ENCODE measurements around the gene CDK4.
"Not testable (repeated sequence)": the region's sequence is repeated elsewhere in the genome, so short reads cannot be mapped to it uniquely, and the experiment has no call there.

Gene CDK4

DNA sequence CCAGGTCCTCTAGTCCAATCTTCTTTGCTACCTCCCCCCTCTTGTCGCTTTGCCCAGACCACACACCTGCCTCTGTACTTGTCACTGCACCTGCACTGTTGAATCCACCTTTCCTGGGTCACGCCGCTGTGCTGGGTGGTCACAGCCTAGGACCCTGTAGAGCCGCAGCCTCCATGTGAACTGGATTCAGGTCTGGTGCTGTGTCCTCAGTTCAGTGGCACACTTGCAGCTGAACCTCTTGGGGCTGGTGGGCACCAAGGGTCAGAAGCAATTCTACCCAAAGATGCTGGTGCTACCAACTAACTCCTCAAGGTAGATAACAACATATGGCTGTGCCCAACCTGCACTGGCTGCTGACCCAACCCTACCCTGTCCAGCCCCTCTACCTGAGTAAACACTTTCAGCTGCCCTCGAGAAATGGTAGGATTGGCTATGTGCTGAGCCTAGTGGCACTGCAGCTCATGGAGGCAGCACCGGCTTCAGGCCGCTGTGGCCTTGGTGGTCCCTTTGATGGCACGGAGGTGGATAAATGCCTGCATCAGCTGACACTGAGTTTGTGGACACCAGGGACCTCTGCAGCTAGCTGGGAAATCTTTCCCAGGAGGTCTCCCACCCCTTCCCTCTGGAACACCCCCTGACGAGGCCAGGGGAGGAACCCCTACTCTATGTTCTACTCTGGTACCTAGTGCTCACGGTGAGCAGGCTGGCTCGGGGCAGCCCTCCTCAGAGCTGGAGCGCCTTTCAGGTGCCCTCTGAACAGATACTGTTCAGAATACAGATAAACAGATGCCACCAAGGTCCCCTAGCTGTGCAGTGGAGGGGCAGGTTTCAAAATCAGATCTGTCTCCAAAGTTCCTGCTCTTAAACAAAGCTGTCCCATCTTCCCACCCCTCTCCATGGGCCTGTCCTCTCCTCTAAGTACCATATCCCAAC lies 27.8 kb downstream of the CDK4 start:
- no peak for DNase-seq

DNA sequence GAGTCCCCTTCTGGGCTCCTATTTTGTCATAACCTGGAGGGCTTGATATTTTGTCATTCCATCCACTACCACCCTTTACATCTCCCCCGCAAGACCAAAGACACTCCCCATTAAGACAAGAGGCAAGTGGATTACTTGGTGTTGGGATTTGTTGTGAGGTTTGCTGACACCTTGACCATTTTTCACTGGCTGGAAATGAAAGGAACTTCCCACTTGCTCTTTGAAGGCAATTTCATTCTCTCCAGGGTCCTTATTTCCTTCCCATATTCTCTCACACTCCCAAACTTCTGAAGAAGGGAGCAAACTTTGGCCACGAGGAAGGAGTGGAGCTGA lies 28.5 kb downstream of the CDK4 start:
- DNase-seq = no peak

DNA sequence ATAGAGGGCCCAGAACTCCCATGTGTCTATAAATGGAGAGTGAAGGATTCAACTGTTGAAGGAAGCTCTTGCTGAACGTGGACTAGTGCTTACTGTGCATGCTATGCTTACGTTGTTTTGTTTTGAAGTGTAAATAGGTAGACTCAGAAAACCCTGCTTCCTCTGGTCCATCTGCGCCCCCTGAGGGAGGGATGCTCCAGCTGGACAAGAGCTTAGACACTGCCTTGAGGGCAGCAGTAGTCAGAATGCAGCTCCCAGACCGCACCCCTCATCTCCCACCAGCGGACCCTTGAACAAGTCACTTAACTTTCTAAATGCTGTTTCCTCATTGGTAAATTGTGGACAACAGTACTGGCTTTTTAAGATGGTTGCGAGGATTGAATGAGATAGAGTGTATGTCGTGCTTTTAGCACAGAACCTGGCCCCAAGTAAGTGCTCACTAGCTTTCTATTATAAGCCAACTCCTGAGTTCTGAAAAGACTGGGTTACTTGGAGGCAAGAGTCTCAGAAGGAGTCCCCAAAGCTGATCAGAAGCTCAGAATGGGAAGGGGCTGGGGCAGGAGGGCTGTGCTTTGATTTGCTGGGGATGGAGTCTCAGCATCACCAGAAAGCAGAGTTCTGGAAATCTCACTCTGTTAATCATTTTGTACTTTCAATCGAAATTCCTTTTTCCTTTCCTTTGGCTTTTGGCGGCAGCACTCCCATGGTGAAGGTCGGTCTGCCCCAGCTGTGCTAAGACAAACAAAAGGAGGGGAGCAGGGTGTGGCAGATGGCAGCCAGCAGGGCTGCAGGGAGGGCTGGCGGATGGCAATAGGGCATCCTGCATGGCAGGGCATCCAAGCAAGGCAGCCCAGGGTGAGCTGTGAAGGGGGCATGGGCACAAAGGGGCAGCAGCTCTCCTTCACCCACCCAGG lies 29.1 kb downstream of the CDK4 start:
- DNase-seq = no peak

DNA sequence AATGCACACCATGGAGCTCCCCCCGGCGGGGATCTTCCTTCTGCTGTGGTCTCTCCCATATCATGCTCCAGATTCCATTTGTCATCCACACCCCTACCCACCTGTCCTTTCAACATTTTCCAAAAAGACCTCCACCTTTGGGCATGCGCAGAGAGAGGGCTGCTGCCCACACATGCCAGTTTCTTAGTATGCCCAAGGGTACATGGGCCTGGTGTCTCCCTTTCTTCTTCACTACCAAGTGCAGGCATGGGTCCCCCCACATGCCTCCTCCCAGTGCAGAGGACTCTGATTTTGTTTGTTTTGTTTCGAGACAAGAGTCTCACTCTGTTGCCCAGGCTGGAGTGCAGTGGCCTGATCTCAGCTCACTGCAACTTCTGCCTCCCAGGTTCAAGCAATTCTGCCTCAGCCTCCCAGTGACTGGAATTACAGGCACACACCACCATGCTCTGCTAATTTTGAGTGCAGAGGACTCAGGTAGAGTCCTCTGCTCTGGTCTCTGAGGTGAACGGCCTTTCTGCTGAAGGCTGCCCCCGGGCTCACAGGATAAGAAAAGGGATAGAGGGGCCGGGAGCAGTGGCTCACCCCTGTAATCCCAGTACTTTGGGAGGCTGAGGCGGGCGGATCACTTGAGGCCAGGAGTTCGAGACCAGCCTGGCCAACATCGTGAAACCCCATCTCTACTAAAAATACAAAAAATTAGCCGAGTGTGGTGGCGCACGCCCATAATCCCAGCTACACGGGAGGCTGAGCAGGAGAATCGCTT lies 30.1 kb downstream of the CDK4 start:
- DNase-seq = not testable (repeated sequence)

DNA sequence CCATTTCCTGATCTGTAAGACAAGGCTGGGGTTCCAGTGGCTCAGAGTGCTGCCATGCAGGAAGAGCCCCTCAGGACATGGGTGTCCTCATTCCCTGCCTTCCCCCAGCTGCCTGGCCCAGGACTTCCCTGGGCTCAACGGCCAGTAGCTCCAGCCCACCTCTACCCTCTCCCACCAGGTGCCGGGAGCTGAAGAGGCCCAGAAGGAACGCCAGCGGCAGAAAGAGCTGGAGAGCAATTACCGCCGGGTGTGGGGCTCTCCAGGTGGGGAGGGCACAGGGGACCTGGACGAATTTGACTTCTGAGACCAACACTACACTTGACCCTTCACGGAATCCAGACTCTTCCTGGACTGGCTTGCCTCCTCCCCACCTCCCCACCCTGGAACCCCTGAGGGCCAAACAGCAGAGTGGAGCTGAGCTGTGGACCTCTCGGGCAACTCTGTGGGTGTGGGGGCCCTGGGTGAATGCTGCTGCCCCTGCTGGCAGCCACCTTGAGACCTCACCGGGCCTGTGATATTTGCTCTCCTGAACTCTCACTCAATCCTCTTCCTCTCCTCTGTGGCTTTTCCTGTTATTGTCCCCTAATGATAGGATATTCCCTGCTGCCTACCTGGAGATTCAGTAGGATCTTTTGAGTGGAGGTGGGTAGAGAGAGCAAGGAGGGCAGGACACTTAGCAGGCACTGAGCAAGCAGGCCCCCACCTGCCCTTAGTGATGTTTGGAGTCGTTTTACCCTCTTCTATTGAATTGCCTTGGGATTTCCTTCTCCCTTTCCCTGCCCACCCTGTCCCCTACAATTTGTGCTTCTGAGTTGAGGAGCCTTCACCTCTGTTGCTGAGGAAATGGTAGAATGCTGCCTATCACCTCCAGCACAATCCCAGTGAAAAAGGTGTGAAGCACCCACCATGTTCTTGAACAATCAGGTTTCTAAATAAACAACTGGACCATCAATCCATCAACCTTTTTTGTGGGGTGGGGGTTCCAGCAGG lies 31.2 kb downstream of the CDK4 start:
- no peak for DNase-seq

DNA sequence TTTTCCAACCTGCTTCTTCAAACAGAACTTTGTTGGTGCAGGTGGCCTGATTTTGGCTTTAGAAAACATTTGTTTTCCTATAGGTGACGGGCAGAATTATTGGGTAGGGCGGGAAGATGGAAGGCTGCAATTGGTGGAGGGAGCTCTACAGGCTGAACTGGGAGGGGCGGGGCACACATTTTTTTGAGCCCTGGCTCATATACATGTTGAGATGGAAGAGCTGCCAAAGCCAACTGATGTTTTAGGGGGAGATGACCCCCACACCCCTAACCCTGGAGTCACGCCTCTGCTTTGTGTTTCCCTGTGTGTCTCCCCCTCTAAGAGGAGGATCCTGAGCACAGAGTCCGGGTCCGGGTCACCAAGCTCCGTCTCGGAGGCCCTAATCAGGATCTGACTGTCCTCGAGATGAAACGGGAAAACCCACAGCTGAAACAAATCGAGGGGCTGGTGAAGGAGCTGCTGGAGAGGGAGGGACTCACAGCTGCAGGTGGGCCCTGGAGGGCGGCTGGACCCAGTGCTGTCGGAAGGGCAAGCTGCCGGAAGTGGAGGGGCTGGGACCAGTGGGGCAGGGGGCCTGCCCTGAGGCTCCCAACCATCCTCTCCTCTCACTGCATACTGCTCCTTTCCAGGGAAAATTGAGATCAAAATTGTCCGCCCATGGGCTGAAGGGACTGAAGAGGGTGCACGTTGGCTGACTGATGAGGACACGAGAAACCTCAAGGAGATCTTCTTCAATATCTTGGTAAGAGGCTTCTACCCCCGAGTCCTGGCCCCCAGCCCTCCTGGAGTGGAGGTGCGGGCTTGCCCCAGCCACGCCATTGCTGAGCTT lies 32.1 kb downstream of the CDK4 start:
- no peak for DNase-seq

DNA sequence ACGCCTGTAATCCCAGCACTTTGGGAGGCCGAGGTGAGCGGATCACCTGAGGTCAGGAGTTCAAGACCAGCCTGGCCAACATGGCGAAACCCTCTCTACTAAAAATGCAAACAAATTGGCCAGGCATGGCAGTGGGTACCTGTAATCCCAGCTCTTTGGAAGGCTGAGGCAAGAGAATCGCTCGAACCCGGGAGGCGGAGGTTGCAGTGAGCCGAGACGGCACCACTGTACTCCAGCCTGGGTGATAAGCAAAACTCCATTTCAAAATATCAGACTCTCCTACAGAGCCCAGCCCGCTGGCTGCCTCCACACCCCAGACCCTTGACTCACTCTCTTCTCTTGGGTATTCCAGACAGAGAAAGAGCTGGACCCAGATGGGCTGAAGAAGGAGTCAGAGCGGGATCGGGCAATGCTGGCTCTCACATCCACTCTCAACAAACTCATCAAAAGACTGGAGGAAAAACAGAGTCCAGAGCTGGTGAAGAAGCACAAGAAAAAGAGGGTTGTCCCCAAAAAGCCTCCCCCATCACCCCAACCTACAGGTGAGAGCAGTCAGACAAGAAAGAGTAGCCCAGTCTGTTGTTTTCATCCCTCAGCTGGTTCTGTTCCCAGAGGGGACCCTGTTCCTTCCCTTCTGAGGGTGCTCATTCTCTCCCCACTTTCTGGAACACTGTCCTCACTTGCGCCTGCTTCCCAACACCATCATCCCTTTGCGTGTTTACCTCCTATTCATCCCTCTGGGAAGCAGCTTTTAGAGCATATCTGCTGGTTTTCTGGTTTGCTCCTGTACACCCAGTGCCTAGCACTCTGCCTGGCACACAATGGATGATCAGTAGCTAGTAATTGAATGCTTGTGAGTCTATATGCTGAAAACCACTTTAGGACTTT lies 33.2 kb downstream of the CDK4 start:
- DNase-seq = no peak

DNA sequence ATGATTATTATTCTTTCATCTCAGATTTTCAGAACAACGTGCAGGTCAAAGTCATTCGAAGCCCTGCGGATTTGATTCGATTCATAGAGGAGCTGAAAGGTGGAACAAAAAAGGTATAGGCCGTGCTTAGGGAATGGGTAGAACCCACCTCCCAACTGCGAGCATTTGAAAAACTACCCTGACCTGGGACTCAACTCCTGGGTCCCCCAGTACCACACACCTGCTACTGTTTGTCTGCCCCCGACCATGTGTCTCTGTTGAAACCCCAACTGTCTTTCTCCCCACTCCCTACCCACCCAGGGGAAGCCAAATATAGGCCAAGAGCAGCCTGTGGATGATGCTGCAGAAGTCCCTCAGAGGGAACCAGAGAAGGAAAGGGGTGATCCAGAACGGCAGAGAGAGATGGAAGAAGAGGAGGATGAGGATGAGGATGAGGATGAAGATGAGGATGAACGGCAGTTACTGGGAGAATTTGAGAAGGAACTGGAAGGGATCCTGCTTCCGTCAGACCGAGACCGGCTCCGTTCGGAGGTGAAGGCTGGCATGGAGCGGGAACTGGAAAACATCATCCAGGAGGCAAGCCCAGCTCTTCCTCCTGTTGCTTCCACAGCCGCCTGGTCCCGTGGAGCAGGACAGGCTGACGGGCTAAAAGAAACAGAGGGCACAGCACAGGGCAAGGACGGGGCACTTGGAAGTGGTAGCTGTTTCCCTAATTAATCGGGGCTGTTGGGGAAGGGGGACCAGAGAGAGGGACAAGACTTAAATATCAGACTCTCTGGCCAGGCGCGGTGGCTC lies 34.1 kb downstream of the CDK4 start:
- no peak for DNase-seq

DNA sequence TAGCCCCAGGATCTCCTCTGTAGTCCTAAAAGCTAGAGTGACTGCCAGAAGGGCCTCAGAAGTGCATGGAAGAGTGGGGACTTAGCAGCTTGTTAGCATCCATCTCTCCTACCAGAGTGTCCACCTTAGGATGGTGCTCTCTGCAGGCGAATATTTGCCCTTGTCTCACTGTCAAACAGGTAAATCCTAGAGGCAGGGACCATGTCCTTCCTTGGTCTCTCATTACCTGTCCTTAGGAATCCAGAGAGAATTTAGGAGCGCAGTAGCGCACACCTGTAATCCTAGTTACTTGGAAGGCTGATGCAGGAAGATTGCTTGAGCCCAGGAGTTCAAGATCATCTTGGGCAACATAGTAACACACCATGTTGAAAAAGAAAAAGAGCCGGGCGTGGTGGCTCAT lies 35.0 kb downstream of the CDK4 start:
- DNase-seq = no peak

DNA sequence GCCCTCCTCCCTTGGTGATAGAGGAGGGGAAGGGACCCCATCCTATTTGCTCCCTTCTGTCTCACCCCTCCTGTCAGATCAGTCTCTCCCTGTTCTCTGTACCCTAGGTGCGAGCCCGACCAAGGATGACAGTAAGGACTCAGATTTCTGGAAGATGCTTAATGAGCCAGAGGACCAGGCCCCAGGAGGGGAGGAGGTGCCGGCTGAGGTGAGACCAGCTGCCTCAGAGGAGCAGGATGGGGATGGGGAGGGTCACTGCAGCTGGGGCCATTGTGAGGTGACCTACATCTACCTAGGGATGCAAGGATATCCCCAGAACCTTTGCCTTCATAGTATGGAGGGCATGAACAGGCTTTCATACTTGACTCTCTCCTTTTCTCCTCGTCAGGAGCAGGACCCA lies 35.8 kb downstream of the CDK4 start:
- no peak for DNase-seq

DNA sequence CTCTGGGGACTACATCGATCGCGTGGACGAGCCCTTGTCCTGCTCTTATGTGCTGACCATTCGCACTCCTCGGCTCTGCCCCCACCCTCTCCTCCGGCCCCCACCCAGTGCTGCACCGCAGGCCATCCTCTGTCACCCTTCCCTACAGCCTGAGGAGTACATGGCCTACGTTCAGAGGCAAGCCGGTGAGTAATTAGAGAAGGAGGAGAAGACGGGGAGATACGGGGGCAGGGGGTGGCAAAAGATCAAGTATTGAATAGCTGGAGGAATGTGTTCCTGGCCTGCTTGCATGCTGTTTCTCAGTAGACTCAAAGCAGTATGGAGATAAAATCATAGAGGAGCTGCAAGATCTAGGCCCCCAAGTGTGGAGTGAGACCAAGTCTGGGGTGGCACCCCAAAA lies 36.3 kb downstream of the CDK4 start:
- DNase-seq = no peak

DNA sequence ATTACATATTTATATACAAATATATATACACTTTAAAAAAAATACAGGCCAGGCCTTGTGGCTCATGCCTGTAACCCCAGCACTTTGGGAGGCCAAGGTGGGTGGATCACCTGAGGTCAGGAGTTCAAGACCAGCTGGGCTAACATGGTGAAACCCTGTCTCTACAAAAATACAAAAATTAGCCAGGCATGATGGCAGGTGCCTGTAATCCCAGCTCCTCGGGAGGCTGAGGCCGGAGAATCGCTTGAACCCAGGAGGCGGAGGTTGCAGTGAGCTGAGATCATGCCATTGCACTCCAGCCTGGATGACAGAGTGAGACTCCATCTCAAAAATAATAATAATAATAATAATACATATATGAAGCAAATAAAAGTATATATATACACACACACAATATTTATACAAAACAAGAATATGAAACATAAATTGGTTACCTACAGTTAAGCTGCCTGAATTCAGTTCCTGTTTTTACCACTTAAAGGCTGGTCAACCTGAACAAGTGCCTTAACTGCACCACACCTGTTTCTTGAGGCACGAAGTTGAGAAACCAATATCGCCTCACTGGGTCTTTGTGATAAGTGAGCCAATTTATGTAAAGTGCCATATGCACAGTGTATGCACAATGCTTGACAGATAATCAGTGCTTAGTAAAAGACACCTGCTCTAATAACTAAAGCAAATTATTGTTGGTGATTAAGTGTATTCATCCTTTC lies 36.9 kb downstream of the CDK4 start:
- DNase-seq = not testable (repeated sequence)

DNA sequence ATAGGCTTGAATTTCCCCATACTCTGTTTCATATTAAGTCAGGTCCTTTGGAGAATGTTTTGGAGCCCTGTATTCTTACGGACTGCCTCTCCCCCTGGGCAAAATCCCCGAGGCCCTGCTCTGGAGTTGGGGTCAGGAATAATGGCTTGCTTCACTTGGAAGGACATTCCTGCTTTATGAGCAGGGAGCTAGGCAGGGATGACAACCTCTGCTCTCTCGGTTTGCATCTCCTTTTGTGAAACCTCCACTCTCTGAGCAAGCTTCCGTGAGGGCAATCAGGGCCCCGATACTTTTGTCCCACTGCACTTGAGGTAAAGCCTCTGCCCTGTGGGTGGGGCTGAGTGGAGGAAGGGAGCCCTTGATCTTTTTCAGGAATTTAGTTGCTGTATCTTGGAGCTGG lies 38.9 kb downstream of the CDK4 start:
- DNase-seq = no peak

DNA sequence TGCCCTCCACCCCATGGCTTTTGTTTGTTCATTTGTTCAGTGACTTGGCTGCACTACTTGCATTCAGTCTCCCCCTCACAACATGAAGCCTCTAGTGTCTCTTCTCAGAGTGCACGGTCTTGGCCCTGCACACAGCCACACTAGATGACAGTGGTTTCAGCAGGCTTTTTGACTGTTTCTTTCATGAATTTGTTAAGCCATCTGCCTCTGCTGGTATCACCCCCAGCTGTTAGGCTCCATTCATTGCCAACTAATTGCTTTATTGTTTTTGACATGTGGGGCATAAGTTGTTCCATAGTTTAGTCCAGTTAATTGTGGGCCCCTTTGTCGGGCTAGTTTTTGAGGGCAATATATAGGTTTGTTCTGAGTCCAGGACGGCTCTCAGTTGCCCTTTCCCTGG lies 39.4 kb downstream of the CDK4 start:
- DNase-seq = no peak

DNA sequence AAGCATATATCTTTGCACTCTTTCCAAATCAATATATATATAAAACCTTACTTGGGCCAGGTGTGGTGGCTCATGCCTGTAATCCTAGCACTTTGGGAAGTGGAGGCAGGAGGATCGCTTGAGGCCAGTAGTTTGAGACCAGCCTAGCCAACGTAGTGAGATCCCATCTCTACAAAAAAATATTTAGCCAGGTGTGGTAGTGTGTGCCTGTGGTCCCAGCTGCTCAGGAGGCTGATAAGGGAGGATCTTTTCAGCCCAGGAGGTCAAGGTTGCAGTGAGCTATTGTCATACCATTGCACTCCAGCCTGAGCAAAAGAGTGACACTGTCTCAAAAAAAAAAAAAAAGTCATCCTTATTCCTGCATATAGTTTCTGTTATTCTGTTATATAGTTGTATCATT lies 43.8 kb downstream of the CDK4 start:
- no peak for DNase-seq

DNA sequence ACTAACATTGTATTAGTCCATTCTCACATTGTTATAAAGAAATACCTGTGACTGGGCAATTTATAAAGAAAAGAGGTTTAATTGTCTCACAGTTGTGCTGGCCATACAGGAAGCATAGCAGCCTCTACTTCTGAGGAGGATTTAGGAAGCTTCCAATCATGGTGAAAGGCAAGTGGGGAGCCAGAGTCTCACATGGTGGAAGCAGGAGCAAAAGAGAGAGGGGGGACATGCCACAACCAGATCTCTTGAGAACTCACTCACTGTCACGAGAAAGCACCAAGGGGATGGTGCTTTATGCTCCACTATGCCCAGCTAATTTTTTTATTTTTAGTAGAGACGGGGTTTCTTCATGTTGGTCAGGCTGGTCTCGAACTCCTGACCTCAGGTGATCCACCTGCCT lies 44.9 kb downstream of the CDK4 start:
- DNase-seq = no peak

DNA sequence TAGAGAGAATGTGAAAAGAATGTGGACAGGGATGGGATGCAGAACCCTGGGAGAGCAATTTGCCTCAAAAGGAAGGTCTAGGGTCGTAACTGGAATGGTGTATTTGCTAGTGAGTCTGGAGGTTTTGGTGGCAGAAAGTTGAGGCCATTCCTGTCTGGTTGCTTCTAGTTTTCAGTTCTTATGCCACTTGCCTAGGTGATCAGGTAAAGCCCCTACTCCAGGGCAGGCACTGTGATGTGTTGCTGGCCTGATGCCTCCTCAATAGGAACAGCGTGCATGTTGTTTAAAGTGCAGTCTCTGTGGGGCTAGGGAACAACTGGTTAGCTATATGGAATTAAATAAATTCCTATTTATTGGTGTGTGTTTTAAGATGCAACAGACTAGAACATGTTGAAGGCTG lies 51.8 kb downstream of the CDK4 start:
- DNase-seq = no peak

DNA sequence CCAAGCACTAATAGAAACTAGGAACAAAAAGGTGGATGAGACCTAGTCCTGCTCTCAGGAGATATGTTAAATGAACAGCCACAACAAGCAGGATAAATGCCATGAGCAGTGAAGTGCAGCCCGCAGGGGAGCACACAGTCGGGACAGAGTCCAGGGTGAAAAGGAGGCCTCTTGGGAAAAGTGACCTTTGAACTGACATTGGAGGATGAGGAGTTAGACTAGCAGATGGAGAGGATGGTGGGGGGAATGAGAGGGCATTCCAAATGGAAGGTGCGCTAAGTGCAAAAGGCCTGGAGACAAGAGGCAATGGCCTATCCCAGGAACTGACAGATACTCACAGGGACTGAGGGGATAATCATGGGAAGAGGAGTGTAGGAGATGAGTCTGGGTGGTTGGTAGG lies 53.7 kb downstream of the CDK4 start:
- no peak for DNase-seq
